Measurements from ENCODE around the gene PRDM15. TPM values are rescaled to one million over a fixed set of nuclear protein-coding genes. Genes with fewer than 3 reads are reported as not detected.

The PRDM15 gene
- total RNA-seq, 1 experiment from 2014 or later = 10.4 TPM

DNA sequence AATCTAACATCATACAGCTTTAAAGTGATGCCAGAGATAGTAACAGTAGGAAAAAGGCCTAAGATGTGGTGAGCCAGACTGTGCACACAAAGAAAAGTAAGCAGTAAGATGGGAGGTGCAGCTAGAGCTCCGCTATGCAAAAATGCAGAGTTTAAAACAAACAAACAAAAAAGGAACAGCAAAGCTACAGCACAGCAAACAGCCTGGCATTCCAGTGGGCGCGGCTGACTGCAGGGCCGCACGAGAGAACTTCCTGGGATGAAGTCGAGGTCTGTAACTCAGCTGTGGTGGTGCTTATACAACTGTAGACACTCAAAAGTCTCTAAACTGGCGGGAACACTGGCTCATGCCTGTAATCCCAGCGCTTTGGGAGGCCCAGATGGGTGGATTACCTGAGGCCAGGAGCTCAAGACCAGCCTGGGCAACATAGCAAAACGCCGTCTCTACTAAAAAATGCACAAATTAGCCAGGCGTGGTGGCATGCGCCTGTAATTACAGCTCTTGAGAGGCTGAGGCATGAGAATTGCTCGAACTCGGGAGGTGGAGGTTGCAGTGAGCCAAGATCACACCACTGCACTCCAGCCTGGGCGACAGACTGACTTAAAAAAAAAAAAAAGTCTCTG, 30.1 kb downstream of the PRDM15 start:
- no peak overlapping the region for H3K4me3 Mint-ChIP-seq (ENCODE audit: low read depth, unreplicated experiment)
- CTCF ChIA-PET = interaction anchor here (0.6 kb wide), 1 partner anchor 611 kb away, joined by 3 read pairs; no protein-coding TSS in a partner anchor
- intact Hi-C loops (cut with micrococcal nuclease; ENCODE audit: unreplicated experiment) = no loop called here
- no peaks in the 10 kb centered on the region for H3K27me3 Mint-ChIP-seq (ENCODE audit: unreplicated experiment)
- TF ChIP-seq, protein P1, sequence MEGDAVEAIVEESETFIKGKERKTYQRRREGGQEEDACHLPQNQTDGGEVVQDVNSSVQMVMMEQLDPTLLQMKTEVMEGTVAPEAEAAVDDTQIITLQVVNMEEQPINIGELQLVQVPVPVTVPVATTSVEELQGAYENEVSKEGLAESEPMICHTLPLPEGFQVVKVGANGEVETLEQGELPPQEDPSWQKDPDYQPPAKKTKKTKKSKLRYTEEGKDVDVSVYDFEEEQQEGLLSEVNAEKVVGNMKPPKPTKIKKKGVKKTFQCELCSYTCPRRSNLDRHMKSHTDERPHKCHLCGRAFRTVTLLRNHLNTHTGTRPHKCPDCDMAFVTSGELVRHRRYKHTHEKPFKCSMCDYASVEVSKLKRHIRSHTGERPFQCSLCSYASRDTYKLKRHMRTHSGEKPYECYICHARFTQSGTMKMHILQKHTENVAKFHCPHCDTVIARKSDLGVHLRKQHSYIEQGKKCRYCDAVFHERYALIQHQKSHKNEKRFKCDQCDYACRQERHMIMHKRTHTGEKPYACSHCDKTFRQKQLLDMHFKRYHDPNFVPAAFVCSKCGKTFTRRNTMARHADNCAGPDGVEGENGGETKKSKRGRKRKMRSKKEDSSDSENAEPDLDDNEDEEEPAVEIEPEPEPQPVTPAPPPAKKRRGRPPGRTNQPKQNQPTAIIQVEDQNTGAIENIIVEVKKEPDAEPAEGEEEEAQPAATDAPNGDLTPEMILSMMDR (IDR thresholded peaks at IDR 0.05; ENCODE audit: unreplicated experiment) = no peak
- peaks cover 6% of the 10 kb centered on the region for H3K36me3 Mint-ChIP-seq (ENCODE audit: insufficient read depth, unreplicated experiment)
- H3K9me3 Mint-ChIP-seq (ENCODE audit: low read depth, unreplicated experiment) = no peaks in the 10 kb centered on the region
- no peak for DNase-seq
- H3K4me1 Mint-ChIP-seq (ENCODE audit: low read depth, unreplicated experiment) = no peaks in the 10 kb centered on the region
- no peak overlapping the region for H3K27ac Mint-ChIP-seq (ENCODE audit: unreplicated experiment)
- BruUV-seq (replicated peaks) = no TSS peak

DNA sequence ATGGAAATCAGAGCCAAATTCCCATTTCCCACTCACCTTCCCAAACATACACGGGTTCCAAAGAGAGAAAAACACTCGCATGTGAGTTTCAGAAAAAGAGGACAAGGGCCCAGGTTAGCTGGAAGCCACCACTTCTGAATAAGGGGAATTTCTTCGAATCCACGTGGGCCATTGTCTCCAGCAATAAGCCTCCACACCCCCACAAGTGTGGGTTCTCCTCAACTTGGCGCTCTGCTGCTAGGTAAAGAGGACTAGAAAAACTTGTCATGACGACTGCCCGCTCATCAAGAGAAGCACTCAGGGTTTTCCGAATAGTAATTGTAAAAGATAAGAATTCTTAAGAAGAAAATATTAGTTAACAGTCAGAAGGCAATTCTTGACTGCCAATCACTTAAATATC, 30.6 kb downstream of the PRDM15 start:
- TF ChIP-seq, protein P1 (IDR thresholded peaks at IDR 0.05; ENCODE audit: unreplicated experiment) = no peak
- Mint-ChIP-seq H3K4me1 (ENCODE audit: low read depth, unreplicated experiment) (no peaks in the 10 kb centered on the region), H3K4me3 (ENCODE audit: low read depth, unreplicated experiment) (no peak overlapping the region), H3K9me3 (ENCODE audit: low read depth, unreplicated experiment) (no peaks in the 10 kb centered on the region), H3K36me3 (ENCODE audit: insufficient read depth, unreplicated experiment) (peaks cover 6% of the 10 kb centered on the region), H3K27ac (ENCODE audit: unreplicated experiment) (no peak overlapping the region), H3K27me3 (ENCODE audit: unreplicated experiment) (no peaks in the 10 kb centered on the region)
- BruUV-seq (replicated peaks) = no TSS peak
- DNase-seq = no peak
- intact Hi-C loops (cut with micrococcal nuclease; ENCODE audit: unreplicated experiment) = no loop called here
- CTCF ChIA-PET = interaction anchor here (0.6 kb wide), 1 partner anchor 612 kb away, joined by 3 read pairs; no protein-coding TSS in a partner anchor

DNA sequence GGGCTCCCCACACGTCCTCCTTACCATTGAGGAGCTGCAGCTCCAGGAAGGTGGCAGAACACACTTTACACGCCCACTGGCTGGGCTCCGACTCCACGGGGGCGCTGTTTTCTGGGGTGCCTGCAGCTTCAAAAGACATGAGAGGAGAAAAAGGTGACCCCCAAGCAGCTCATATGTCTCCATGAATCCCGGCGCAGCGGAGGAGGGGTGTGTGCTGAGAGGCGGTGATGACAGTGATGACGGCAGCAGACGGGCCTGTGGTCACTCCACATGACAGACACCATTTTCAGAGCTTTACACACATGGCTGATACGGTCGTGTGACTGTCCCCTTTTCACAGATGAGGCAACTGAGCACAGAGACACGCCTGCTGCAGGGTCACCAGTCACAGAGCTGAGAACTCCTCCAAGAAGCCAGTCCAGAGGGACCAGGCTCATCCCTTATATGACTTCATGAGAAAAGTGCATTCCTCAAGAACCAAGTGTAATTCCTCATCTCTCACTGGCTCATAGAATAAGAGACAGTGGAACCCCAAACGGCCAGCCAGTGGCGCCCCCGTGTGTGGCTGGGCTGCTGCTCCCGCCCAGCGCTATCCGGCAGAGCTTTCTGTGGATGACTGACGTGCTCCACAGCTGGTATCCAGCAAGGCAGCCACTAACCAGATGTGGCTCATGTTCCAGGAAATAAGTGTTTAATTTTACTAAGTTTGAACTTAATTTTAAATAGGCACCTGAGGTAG, 31.9 kb downstream of the PRDM15 start:
- peaks cover 6% of the 10 kb centered on the region for H3K36me3 Mint-ChIP-seq (ENCODE audit: insufficient read depth, unreplicated experiment)
- H3K9me3 Mint-ChIP-seq (ENCODE audit: low read depth, unreplicated experiment) = no peaks in the 10 kb centered on the region
- CTCF ChIA-PET = no interaction called here
- no TSS peak for BruUV-seq (replicated peaks)
- DNase-seq = no peak
- TF ChIP-seq, protein P1 (IDR thresholded peaks at IDR 0.05; ENCODE audit: unreplicated experiment) = no peak
- intact Hi-C loops (cut with micrococcal nuclease; ENCODE audit: unreplicated experiment) = no loop called here
- no peaks in the 10 kb centered on the region for H3K4me1 Mint-ChIP-seq (ENCODE audit: low read depth, unreplicated experiment)
- no peak overlapping the region for H3K4me3 Mint-ChIP-seq (ENCODE audit: low read depth, unreplicated experiment)
- H3K27me3 Mint-ChIP-seq (ENCODE audit: unreplicated experiment) = no peaks in the 10 kb centered on the region
- H3K27ac Mint-ChIP-seq (ENCODE audit: unreplicated experiment) = no peak overlapping the region

DNA sequence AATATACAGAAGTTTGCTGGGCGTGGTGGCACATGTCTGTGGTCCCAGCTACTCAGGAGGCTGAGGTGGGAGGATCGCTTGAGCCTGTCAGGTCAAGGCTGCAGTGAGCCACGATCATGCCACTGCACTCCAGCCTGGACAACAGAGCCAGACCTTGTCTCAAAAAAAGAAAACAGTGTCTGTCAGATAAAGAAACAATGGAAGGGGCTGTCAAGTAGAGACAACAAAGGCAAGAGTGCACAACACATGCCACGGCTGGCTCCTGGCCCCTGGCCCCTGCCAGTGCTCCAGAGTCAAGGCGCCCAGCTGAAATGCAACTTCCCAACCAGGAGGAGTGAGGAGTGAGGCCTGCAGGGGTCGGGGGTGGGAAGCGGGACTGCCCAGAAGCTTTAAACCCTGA, 32.6 kb downstream of the PRDM15 start:
- H3K4me1 Mint-ChIP-seq (ENCODE audit: low read depth, unreplicated experiment) = no peaks in the 10 kb centered on the region
- CTCF ChIA-PET = no interaction called here
- H3K4me3 Mint-ChIP-seq (ENCODE audit: low read depth, unreplicated experiment) = no peak overlapping the region
- no peak overlapping the region for H3K27ac Mint-ChIP-seq (ENCODE audit: unreplicated experiment)
- BruUV-seq (replicated peaks) = no TSS peak
- DNase-seq = no peak
- peaks cover 6% of the 10 kb centered on the region for H3K36me3 Mint-ChIP-seq (ENCODE audit: insufficient read depth, unreplicated experiment)
- no peaks in the 10 kb centered on the region for H3K9me3 Mint-ChIP-seq (ENCODE audit: low read depth, unreplicated experiment)
- TF ChIP-seq, protein P1 (IDR thresholded peaks at IDR 0.05; ENCODE audit: unreplicated experiment) = no peak
- H3K27me3 Mint-ChIP-seq (ENCODE audit: unreplicated experiment) = no peaks in the 10 kb centered on the region
- intact Hi-C loops (cut with micrococcal nuclease; ENCODE audit: unreplicated experiment) = no loop called here

All from Calu3 (cell line).